Smooth muscle cell (in vitro differentiated cells): ENCODE results near the gene EVX2. TPM values are rescaled to one million over a fixed set of nuclear protein-coding genes. Genes with fewer than 3 reads are reported as not detected.
A peak's percentile ranks its signal among the peaks of the same experiment; 100 is the strongest.

Source experiments
- DNase-seq: peaks from one replicate; lab custom pipeline; 2025; ENCODE audit not compliant: unreplicated experiment; lab: John Stamatoyannopoulos, UW
- H2AFZ ChIP-seq: fragments of 200-600 bp; sonication (generic); 2 replicates; pipeline ENCODE4 v1.6.0; 2016; ENCODE audit warnings: antibody characterized with exemption, low read depth, mild to moderate bottlenecking
- H3F3A ChIP-seq: fragments of 200-600 bp; sonication (generic); 2 replicates; pipeline ENCODE4 v1.6.0; 2017; ENCODE audit warnings: antibody characterized with exemption, low read depth
- H3K27ac ChIP-seq: fragments of 200-600 bp; sonication (generic); 2 replicates; pipeline ENCODE4 v1.5.1; 2016; ENCODE audit warnings: low read depth, mild to moderate bottlenecking
- H3K27me3 ChIP-seq: fragments of 200-600 bp; sonication (generic); 2 replicates; pipeline ENCODE4 v1.6.1; 2016; ENCODE audit warnings: low read depth, mild to moderate bottlenecking
- H3K36me3 ChIP-seq: fragments of 200-600 bp; sonication (generic); 2 replicates; pipeline ENCODE4 v1.5.1; 2016; ENCODE audit warnings: low read depth
- H3K4me1 ChIP-seq: fragments of 200-600 bp; sonication (generic); 2 replicates; pipeline ENCODE4 v1.5.1; 2016; ENCODE audit warnings: low read depth
- H3K4me2 ChIP-seq: fragments of 200-600 bp; sonication (generic); 2 replicates; pipeline ENCODE4 v1.6.0; 2016; ENCODE audit warnings: mild to moderate bottlenecking
- H3K4me3 ChIP-seq: fragments of 200-600 bp; sonication (generic); 2 replicates; pipeline ENCODE4 v1.5.1; 2016; ENCODE audit warnings: mild to moderate bottlenecking
- H3K79me2 ChIP-seq: fragments of 200-600 bp; sonication (generic); 2 replicates; pipeline ENCODE4 v1.6.0; 2016; ENCODE audit warnings: low read depth, mild to moderate bottlenecking
- H3K9ac ChIP-seq: fragments of 200-600 bp; sonication (generic); 2 replicates; pipeline ENCODE4 v1.6.0; 2016; ENCODE audit warnings: low read depth
- H3K9me3 ChIP-seq: fragments of 200-600 bp; sonication (generic); replicated peaks from 2 replicates; pipeline ENCODE4 v1.5.1; 2016; ENCODE audit warnings: low read depth
- H4K20me1 ChIP-seq: fragments of 200-600 bp; sonication (generic); 2 replicates; pipeline ENCODE4 v1.6.0; 2016; ENCODE audit warnings: low read depth
- WGBS: methylation state at CpG from one replicate; pipeline ENCODE4 v1.1.7; 2016; ENCODE audit warnings: low lambda C conversion rate; 5-methylcytosine and 5-hydroxymethylcytosine counted together
- polyA plus RNA-seq: library from polyadenylated mRNA; unstranded; fragments of >200 nt; fragmentation: Nextera tagmentation; extraction: Ambion mirVana; gene quantifications from 2 replicates; pipeline ENCODE4 v1.2.1, GENCODE V29; 2016
- total RNA-seq: library from RNA; depleted of rRNA; stranded (reverse); fragments of >200 nt; gene quantifications from 2 replicates; pipeline ENCODE4 v1.2.3, GENCODE V29; 2014
- TF ChIP-seq, protein P1 (sequence below): fragments of 200-600 bp; sonication (generic); IDR thresholded peaks from 2 replicates; pipeline ENCODE4 v1.5.1; 2017; ENCODE audit warnings: borderline replicate concordance, mild to moderate bottlenecking, antibody characterized with exemption; ENCODE audit not compliant: insufficient read depth, poor library complexity, severe bottlenecking

The EVX2 gene
- total and polyA plus RNA-seq, 2 experiments from 2014 or later: 0.04 TPM; not detected in 1

DNA sequence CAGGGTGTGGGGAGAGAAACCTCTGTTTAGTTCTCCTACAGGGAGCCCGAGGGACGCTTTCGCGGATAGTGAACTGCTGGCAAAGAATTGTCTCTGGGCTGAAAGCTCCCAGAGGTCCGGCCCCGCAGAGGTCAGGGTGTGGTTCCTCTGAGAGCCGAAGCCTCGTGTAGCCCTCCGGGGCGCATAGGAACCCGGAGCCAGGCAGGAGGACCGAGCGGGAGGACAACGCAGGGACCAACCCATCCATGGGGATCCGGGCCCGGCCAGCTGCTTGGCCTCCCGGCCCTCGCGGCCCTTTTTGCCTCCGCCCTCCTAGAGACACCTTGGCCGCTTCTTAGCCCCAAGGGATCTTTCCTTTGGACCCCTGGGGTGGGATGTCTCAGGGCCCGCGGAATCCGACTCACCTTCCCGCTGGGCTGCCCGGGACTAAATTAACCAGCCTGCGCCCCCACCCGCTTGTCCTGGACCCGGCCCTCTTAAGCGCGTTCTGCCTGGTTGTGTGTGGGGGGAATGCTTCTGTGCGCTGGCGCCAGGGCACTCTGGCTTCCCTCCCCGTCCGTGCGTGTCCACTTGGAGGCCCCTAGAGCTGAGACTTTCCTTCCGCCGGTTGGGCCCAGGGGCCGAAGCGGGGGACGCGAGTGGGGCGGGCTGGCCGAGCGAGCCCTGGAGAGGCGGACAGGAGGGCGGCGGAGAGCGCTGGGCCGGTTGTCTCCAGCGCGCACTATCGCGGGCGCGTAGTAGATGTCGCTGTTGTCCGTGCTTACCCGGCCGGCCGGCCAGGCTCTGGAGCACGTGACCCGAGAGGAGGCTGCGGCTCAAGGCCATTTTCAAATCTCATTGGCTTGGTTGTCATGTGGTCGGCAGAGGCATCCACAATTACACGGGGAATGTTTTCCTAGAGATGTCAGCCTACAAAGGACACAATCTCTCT, 32.4 kb upstream of the EVX2 start, which contains the start of gene HOXD10:
HOXD10 (plus strand) TSS at position 896 of the 931 bp plus-strand sequence. CDS start 56 bp downstream, outside the sequence.
- no peaks in the 10 kb centered on the region for H3K36me3 ChIP-seq
- peaks cover 100% of the 10 kb centered on the region for H3K27me3 ChIP-seq
- TF ChIP-seq, protein P1, sequence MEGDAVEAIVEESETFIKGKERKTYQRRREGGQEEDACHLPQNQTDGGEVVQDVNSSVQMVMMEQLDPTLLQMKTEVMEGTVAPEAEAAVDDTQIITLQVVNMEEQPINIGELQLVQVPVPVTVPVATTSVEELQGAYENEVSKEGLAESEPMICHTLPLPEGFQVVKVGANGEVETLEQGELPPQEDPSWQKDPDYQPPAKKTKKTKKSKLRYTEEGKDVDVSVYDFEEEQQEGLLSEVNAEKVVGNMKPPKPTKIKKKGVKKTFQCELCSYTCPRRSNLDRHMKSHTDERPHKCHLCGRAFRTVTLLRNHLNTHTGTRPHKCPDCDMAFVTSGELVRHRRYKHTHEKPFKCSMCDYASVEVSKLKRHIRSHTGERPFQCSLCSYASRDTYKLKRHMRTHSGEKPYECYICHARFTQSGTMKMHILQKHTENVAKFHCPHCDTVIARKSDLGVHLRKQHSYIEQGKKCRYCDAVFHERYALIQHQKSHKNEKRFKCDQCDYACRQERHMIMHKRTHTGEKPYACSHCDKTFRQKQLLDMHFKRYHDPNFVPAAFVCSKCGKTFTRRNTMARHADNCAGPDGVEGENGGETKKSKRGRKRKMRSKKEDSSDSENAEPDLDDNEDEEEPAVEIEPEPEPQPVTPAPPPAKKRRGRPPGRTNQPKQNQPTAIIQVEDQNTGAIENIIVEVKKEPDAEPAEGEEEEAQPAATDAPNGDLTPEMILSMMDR: peak; percentile 13
- H3K79me2 ChIP-seq: peaks cover 12% of the 10 kb centered on the region
- no peaks in the 10 kb centered on the region for H3F3A ChIP-seq
- peaks cover 99% of the 10 kb centered on the region for H4K20me1 ChIP-seq
- no peak within 1 kb of the TSS for H3K27ac ChIP-seq
- H3K9ac ChIP-seq: no peak within 1 kb of the TSS
- no peaks in the 10 kb centered on the region for H3K9me3 ChIP-seq
- H3K4me1 ChIP-seq: no peaks in the 10 kb centered on the region
- 25% methylated on average over 48 of the region's 66 CpGs for WGBS
- no peak within 1 kb of the TSS for H2AFZ ChIP-seq
- no peak for DNase-seq
- H3K4me3 ChIP-seq: no peak within 1 kb of the TSS
- H3K4me2 ChIP-seq: no peak within 1 kb of the TSS

DNA sequence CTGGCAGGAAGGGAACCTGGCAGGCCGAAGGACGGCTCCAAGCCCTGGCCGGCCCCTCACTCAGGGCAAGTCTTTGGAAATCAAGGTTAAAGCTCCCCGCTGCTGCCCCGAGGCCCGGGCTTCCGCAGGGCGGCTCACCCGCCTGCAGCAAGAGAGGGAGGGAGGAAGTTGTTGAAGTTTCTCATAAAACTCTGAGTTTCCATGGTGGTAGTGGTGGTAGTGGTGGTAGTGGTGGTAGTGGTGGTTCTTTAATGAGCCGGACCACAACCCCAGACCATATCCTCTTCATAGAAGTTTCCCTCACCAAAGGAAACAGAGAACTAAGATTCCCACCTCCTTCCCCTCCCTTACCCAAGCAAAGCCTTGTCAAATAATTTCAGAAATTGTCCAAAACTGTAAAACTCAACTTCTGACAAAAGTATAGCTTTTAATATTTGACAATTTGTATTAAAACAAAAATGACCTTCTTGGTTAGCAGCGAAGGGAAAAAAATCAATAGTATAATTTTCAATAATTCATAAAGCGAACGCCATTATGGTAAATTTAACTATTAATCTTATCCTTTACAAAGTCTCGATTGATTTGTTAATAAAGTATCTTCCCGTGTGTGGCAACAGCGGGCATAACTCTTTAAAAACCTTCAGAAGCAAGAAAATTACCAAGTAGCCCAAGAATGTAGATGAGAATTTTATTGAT, 31.3 kb upstream of the EVX2 start:
- peaks cover 99% of the 10 kb centered on the region for H4K20me1 ChIP-seq
- no peaks in the 10 kb centered on the region for H3F3A ChIP-seq
- WGBS: 66% methylated on average over 16 of the region's 16 CpGs
- no peak overlapping the region for H2AFZ ChIP-seq
- no peaks in the 10 kb centered on the region for H3K9me3 ChIP-seq
- H3K79me2 ChIP-seq: peaks cover 18% of the 10 kb centered on the region
- H3K36me3 ChIP-seq: no peaks in the 10 kb centered on the region
- no peak overlapping the region for H3K4me3 ChIP-seq
- H3K4me1 ChIP-seq: no peaks in the 10 kb centered on the region
- H3K9ac ChIP-seq: no peak overlapping the region
- H3K27ac ChIP-seq: no peak overlapping the region
- H3K4me2 ChIP-seq: no peak overlapping the region
- TF ChIP-seq, protein P1: no peak
- peaks cover 100% of the 10 kb centered on the region for H3K27me3 ChIP-seq
- DNase-seq: no peak

DNA sequence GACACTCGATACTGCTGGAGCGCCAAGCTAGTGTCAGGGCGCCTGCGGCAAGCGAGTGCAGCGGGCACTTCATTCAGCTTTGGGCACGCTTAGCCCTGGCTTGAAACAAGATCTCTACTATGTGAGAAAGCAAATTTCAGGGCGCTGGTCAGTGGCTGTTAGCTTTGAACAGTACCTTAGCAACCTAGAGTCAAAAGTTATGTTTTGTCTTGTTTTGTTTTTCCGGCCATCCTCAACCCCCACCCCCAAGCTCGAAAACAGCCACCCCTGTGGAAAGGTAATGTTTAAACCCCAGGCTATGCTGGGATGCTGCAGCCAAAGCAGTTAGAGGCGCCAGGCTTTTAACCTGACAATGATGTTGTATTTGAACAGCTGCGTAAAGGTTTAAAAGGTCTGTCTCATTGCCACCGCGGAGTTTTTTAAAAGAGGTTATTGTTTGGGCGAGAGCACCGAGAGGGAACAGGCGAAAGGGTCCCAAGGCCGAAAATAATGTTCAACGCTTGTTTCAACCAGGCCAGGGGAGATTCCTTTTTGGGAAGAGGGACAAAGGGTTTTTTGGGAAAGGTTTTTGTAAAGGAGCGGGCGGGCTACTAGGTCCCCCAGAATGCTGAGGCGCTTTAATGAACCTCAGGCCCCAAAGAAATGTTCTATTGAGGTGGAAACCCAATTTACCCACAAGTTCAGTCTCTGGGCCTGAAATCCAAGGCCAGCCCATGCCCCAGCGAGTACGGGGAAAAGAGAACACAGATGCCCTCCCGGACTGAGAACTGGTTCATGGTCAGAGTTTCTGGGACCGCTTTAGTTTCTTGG, 30.6 kb upstream of the EVX2 start:
- Histone ChIP-seq H3K4me3 (no peak overlapping the region), H4K20me1 (peaks cover 99% of the 10 kb centered on the region), H3K4me2 (no peak overlapping the region), H3K9ac (no peak overlapping the region), H3K27ac (no peak overlapping the region), H3F3A (no peaks in the 10 kb centered on the region), H3K4me1 (no peaks in the 10 kb centered on the region), H3K36me3 (no peaks in the 10 kb centered on the region), H3K9me3 (no peaks in the 10 kb centered on the region), H3K27me3 (peaks cover 100% of the 10 kb centered on the region), H2AFZ (no peak overlapping the region), H3K79me2 (peaks cover 18% of the 10 kb centered on the region)
- TF ChIP-seq, protein P1: no peak
- DNase-seq: no peak
- 50% methylated on average over 26 of the region's 26 CpGs for WGBS
